ENCODE measurements around the gene UGT1A10.

Gene UGT1A10

GRCh38 chr2:233799716-233800115 is 163.5 kb downstream of the UGT1A10 start:
- no peak for TF ChIP-seq CTCF (IDR thresholded peaks at IDR 0.05; ENCODE audit: low read depth, low read length, missing control alignments)
- no peak overlapping the region for H3K4me3 ChIP-seq (ENCODE audit: low read depth, low read length)
- no peak for DNase-seq (ENCODE audit: low read depth)
- in situ Hi-C loops (cut with HindIII; ENCODE audit: low sequenced_read_pairs) = no loop called here

- no peak overlapping the region for H3K4me3 ChIP-seq (ENCODE audit: low read depth, low read length)
- no peak for TF ChIP-seq CTCF (IDR thresholded peaks at IDR 0.05; ENCODE audit: low read depth, low read length, missing control alignments)
Observed at GRCh38 chr2:233800208-233800607, 164.0 kb downstream of the UGT1A10 start.

GRCh38 chr2:233801357-233802131 is 165.3 kb downstream of the UGT1A10 start:
- no peak overlapping the region for H3K4me3 ChIP-seq (ENCODE audit: low read depth, low read length)
- in situ Hi-C loops (cut with HindIII; ENCODE audit: low sequenced_read_pairs) = no loop called here
- TF ChIP-seq CTCF (IDR thresholded peaks at IDR 0.05; ENCODE audit: low read depth, low read length, missing control alignments) = no peak
- DNase-seq (ENCODE audit: low read depth) = no peak

More at GRCh38 chr2:233800208-233800607, 164.0 kb downstream of the UGT1A10 start:
- in situ Hi-C loops (cut with HindIII; ENCODE audit: low sequenced_read_pairs) = no loop called here
- no peak for DNase-seq (ENCODE audit: low read depth)

GRCh38 chr2:233802132-233802815 is 166.0 kb downstream of the UGT1A10 start:
- in situ Hi-C loops (cut with HindIII; ENCODE audit: low sequenced_read_pairs) = no loop called here
- TF ChIP-seq CTCF (IDR thresholded peaks at IDR 0.05; ENCODE audit: low read depth, low read length, missing control alignments) = no peak
- H3K4me3 ChIP-seq (ENCODE audit: low read depth, low read length) = no peak overlapping the region
- DNase-seq (ENCODE audit: low read depth) = no peak

GRCh38 chr2:233803292-233803911 is 167.2 kb downstream of the UGT1A10 start:
- H3K4me3 ChIP-seq (ENCODE audit: low read depth, low read length) = no peak overlapping the region
- no peak for DNase-seq (ENCODE audit: low read depth)
- in situ Hi-C loops (cut with HindIII; ENCODE audit: low sequenced_read_pairs) = no loop called here
- no peak for TF ChIP-seq CTCF (IDR thresholded peaks at IDR 0.05; ENCODE audit: low read depth, low read length, missing control alignments)

GRCh38 chr2:233803994-233804393 is 167.7 kb downstream of the UGT1A10 start:
- in situ Hi-C loops (cut with HindIII; ENCODE audit: low sequenced_read_pairs) = no loop called here

More at GRCh38 chr2:233803994-233804393, 167.7 kb downstream of the UGT1A10 start:
- H3K4me3 ChIP-seq (ENCODE audit: low read depth, low read length) = no peak overlapping the region
- no peak for DNase-seq (ENCODE audit: low read depth)
- TF ChIP-seq CTCF (IDR thresholded peaks at IDR 0.05; ENCODE audit: low read depth, low read length, missing control alignments) = no peak
